ENCODE data around the gene SNX5.

Gene SNX5

DNA sequence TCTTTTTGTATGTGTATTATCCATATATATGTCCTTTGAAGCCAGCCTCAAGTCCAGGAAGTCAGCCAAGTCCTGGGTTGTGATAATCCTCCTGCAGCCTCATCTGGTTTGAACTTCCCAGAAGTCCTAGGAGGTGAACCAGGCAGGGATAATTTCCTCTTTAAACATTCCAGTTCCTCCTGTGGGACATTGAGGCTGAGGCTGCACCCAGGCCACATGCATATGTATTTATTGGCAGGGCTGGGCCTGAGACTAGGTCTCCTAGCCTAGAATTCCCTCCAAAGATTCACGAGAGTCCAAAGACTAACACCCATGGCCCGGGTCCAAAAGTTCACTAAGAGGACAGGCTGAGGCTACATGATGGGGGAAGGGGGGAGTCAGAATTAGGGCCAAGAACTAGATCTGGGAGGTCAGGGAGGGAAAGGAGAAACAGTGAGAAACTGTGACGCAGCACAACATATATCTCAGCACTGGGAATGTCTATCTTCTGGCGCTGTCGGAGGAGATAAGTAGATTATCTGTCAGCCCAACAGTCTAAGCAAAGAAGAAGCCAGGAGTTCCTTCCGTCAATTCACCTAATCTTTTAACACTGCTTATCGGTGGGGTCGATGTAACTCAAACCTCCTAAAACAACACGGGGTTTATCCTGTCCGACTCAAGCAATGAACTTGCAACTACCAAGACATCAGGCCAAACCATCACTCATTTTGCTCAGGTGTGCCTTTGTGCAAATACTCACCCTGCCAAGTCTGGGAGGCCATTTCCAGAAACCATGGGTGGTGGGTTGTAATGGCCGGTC lies 43.3 kb downstream of the SNX5 start:
- no CpG with 5 or more reads among the region's 11 CpGs for WGBS (ENCODE audit: extremely low coverage, insufficient coverage, insufficient read length)
- H4K12ac ChIP-seq (ENCODE audit: low read depth, low read length) = no peak overlapping the region
- H2BK120ac ChIP-seq (ENCODE audit: insufficient read depth, low read length, poor library complexity) = no peak overlapping the region
- no peak overlapping the region for H2AK5ac ChIP-seq (ENCODE audit: low read length)
- no peaks in the 10 kb centered on the region for H3K9me3 ChIP-seq (ENCODE audit: insufficient read depth, low read depth, low read length)
- H3K79me1 ChIP-seq (ENCODE audit: low read length) = peaks cover 3% of the 10 kb centered on the region
- H2BK12ac ChIP-seq (ENCODE audit: low read length) = no peak overlapping the region
- no peak overlapping the region for H3K23ac ChIP-seq (ENCODE audit: low read length)
- no peak overlapping the region for H3K18ac ChIP-seq (ENCODE audit: low read length)
- H3K27me3 ChIP-seq (ENCODE audit: insufficient read depth, low read length) = peaks cover 2% of the 10 kb centered on the region
- no peak overlapping the region for H3K4me2 ChIP-seq (ENCODE audit: low read length)
- H2AFZ ChIP-seq (ENCODE audit: insufficient read depth, low read length, poor library complexity) = no peak overlapping the region
- no peak overlapping the region for H4K8ac ChIP-seq (ENCODE audit: low read depth, low read length)
- no peak overlapping the region for H3K4ac ChIP-seq (ENCODE audit: low read depth, low read length)
- H3K4me3 ChIP-seq (ENCODE audit: low read depth, low read length) = no peak overlapping the region
- no peak for DNase-seq
- H3K14ac ChIP-seq (ENCODE audit: low read length) = no peak overlapping the region
- H3K27ac ChIP-seq (ENCODE audit: low read depth, low read length) = no peak overlapping the region
- no peak overlapping the region for H3K9ac ChIP-seq (ENCODE audit: low read length)
- H2BK5ac ChIP-seq (ENCODE audit: low read depth, low read length, poor library complexity) = no peak overlapping the region
- no peaks in the 10 kb centered on the region for H3K36me3 ChIP-seq (ENCODE audit: control insufficient read depth in 1 of 2, insufficient read depth in 2 of 2, low read length in 2 of 2)
- no peak overlapping the region for H4K91ac ChIP-seq (ENCODE audit: low read depth, low read length)
- no peaks in the 10 kb centered on the region for H3K79me2 ChIP-seq (ENCODE audit: control insufficient read depth, insufficient read depth, low read length, poor library complexity)
- H3K4me1 ChIP-seq (ENCODE audit: control insufficient read depth in 1 of 2, insufficient read depth in 2 of 2, low read length in 2 of 2) = peaks cover 11 to 15% of the 10 kb centered on the region in 2 experiments

DNA sequence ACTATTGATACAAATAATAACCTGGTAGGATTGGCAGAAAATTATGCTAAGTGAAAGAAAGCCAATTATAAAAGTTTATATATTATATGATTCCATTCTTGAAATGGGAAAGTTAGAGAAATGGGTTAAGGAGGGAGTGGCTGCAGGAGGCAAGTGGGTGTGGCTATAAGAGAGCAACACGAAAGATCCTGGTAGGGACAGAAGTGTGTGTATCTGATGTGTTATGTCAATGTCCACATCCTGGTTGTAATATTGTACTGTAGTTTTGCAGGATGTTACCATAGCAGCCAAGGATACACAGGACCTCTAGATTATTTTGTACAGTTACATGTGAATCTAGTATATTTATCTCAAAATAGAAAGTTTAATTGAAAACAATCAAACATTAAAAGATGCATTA lies 46.8 kb downstream of the SNX5 start:
- no peak overlapping the region for H4K8ac ChIP-seq (ENCODE audit: low read depth, low read length)
- no peak overlapping the region for H2BK5ac ChIP-seq (ENCODE audit: low read depth, low read length, poor library complexity)
- H3K36me3 ChIP-seq (ENCODE audit: control insufficient read depth in 1 of 2, insufficient read depth in 2 of 2, low read length in 2 of 2) = no peaks in the 10 kb centered on the region
- H3K4ac ChIP-seq (ENCODE audit: low read depth, low read length) = no peak overlapping the region
- no peak overlapping the region for H4K12ac ChIP-seq (ENCODE audit: low read depth, low read length)
- no peak overlapping the region for H3K9ac ChIP-seq (ENCODE audit: low read length)
- no peak overlapping the region for H3K4me3 ChIP-seq (ENCODE audit: low read depth, low read length)
- no peak overlapping the region for H3K14ac ChIP-seq (ENCODE audit: low read length)
- peaks cover 2% of the 10 kb centered on the region for H3K27me3 ChIP-seq (ENCODE audit: insufficient read depth, low read length)
- H3K23ac ChIP-seq (ENCODE audit: low read length) = no peak overlapping the region
- H2AFZ ChIP-seq (ENCODE audit: insufficient read depth, low read length, poor library complexity) = no peak overlapping the region
- H3K79me2 ChIP-seq (ENCODE audit: control insufficient read depth, insufficient read depth, low read length, poor library complexity) = no peaks in the 10 kb centered on the region
- H3K4me1 ChIP-seq (ENCODE audit: control insufficient read depth in 1 of 2, insufficient read depth in 2 of 2, low read length in 2 of 2) = no peaks in the 10 kb centered on the region
- H2AK5ac ChIP-seq (ENCODE audit: low read length) = no peak overlapping the region
- no peak overlapping the region for H4K91ac ChIP-seq (ENCODE audit: low read depth, low read length)
- no peaks in the 10 kb centered on the region for H3K79me1 ChIP-seq (ENCODE audit: low read length)
- H3K9me3 ChIP-seq (ENCODE audit: insufficient read depth, low read depth, low read length) = no peaks in the 10 kb centered on the region
- no CpG with 5 or more reads among the region's 1 CpG for WGBS (ENCODE audit: extremely low coverage, insufficient coverage, insufficient read length)
- H3K4me2 ChIP-seq (ENCODE audit: low read length) = no peak overlapping the region
- no peak overlapping the region for H3K27ac ChIP-seq (ENCODE audit: low read depth, low read length)
- DNase-seq = no peak
- H3K18ac ChIP-seq (ENCODE audit: low read length) = no peak overlapping the region
- H2BK12ac ChIP-seq (ENCODE audit: low read length) = no peak overlapping the region
- no peak overlapping the region for H2BK120ac ChIP-seq (ENCODE audit: insufficient read depth, low read length, poor library complexity)

DNA sequence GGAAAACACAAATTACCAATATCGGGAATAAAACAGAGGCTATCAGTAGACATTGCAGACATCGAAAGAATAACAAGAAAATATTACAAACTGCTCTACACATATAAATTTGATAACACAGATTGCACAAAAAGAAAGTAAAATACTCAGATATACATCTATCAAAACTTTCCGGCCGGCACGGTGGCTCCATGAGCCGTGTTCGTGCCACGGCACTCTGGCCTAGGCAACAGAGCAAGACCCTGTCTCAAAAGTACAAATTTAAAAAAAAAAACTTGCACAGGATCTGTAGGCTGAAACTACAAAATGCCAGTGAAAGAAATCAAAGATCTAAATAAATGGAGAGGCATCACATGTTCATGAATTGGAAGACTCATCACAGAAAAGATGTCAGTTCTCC lies 49.4 kb downstream of the SNX5 start:
- Histone ChIP-seq H3K4me1 (ENCODE audit: control insufficient read depth in 1 of 2, insufficient read depth in 2 of 2, low read length in 2 of 2) (no peaks in the 10 kb centered on the region), H4K8ac (ENCODE audit: low read depth, low read length) (no peak overlapping the region), H2BK5ac (ENCODE audit: low read depth, low read length, poor library complexity) (no peak overlapping the region), H3K9ac (ENCODE audit: low read length) (no peak overlapping the region), H3K27me3 (ENCODE audit: insufficient read depth, low read length) (no peaks in the 10 kb centered on the region), H2AK5ac (ENCODE audit: low read length) (no peak overlapping the region), H4K91ac (ENCODE audit: low read depth, low read length) (no peak overlapping the region), H2BK120ac (ENCODE audit: insufficient read depth, low read length, poor library complexity) (no peak overlapping the region), H3K18ac (ENCODE audit: low read length) (no peak overlapping the region), H3K9me3 (ENCODE audit: insufficient read depth, low read depth, low read length) (no peaks in the 10 kb centered on the region), H3K4me3 (ENCODE audit: low read depth, low read length) (no peak overlapping the region), H3K27ac (ENCODE audit: low read depth, low read length) (no peak overlapping the region), H4K12ac (ENCODE audit: low read depth, low read length) (no peak overlapping the region), H2AFZ (ENCODE audit: insufficient read depth, low read length, poor library complexity) (no peak overlapping the region), H3K23ac (ENCODE audit: low read length) (no peak overlapping the region), H3K79me2 (ENCODE audit: control insufficient read depth, insufficient read depth, low read length, poor library complexity) (no peaks in the 10 kb centered on the region), H3K79me1 (ENCODE audit: low read length) (no peaks in the 10 kb centered on the region), H2BK12ac (ENCODE audit: low read length) (no peak overlapping the region), H3K4me2 (ENCODE audit: low read length) (no peak overlapping the region), H3K36me3 (ENCODE audit: control insufficient read depth in 1 of 2, insufficient read depth in 2 of 2, low read length in 2 of 2) (no peaks in the 10 kb centered on the region), H3K14ac (ENCODE audit: low read length) (no peak overlapping the region), H3K4ac (ENCODE audit: low read depth, low read length) (no peak overlapping the region)
- no CpG with 5 or more reads among the region's 8 CpGs for WGBS (ENCODE audit: extremely low coverage, insufficient coverage, insufficient read length)
- DNase-seq = no peak

GRCh38 chr20:17917832-17918618 lies 50.6 kb downstream of the SNX5 start:
- no peak overlapping the region for H2AK5ac ChIP-seq (ENCODE audit: low read length)
- no peak overlapping the region for H2BK120ac ChIP-seq (ENCODE audit: insufficient read depth, low read length, poor library complexity)
- WGBS (ENCODE audit: extremely low coverage, insufficient coverage, insufficient read length) = no CpG with 5 or more reads among the region's 7 CpGs
- H3K14ac ChIP-seq (ENCODE audit: low read length) = no peak overlapping the region
- no peaks in the 10 kb centered on the region for H3K4me1 ChIP-seq (ENCODE audit: control insufficient read depth in 1 of 2, insufficient read depth in 2 of 2, low read length in 2 of 2)
- H2BK12ac ChIP-seq (ENCODE audit: low read length) = no peak overlapping the region
- no peak overlapping the region for H3K27ac ChIP-seq (ENCODE audit: low read depth, low read length)
- H2AFZ ChIP-seq (ENCODE audit: insufficient read depth, low read length, poor library complexity) = no peak overlapping the region
- H3K4me3 ChIP-seq (ENCODE audit: low read depth, low read length) = no peak overlapping the region
- no peak overlapping the region for H2BK5ac ChIP-seq (ENCODE audit: low read depth, low read length, poor library complexity)
- no peaks in the 10 kb centered on the region for H3K79me1 ChIP-seq (ENCODE audit: low read length)
- no peaks in the 10 kb centered on the region for H3K36me3 ChIP-seq (ENCODE audit: control insufficient read depth in 1 of 2, insufficient read depth in 2 of 2, low read length in 2 of 2)
- no peaks in the 10 kb centered on the region for H3K79me2 ChIP-seq (ENCODE audit: control insufficient read depth, insufficient read depth, low read length, poor library complexity)
- DNase-seq = no peak
- no peaks in the 10 kb centered on the region for H3K9me3 ChIP-seq (ENCODE audit: insufficient read depth, low read depth, low read length)
- H3K27me3 ChIP-seq (ENCODE audit: insufficient read depth, low read length) = no peaks in the 10 kb centered on the region
- H4K12ac ChIP-seq (ENCODE audit: low read depth, low read length) = no peak overlapping the region
- no peak overlapping the region for H4K8ac ChIP-seq (ENCODE audit: low read depth, low read length)
- H3K23ac ChIP-seq (ENCODE audit: low read length) = no peak overlapping the region
- H3K9ac ChIP-seq (ENCODE audit: low read length) = no peak overlapping the region
- no peak overlapping the region for H3K4me2 ChIP-seq (ENCODE audit: low read length)
- H3K18ac ChIP-seq (ENCODE audit: low read length) = no peak overlapping the region
- H3K4ac ChIP-seq (ENCODE audit: low read depth, low read length) = no peak overlapping the region
- H4K91ac ChIP-seq (ENCODE audit: low read depth, low read length) = no peak overlapping the region

Measured in trophoblast cell (in vitro differentiated cells and primary cell).